GM19324 (cell line): Measurements from ENCODE around the gene ABCC1.
A peak's percentile ranks its signal among the peaks of the same experiment; 100 is the strongest.
"Not testable (repeated sequence)": the region's sequence is repeated elsewhere in the genome, so short reads cannot be mapped to it uniquely, and the experiment has no call there.

Experiments
- ATAC-seq: cut with Tn5 transposase; IDR thresholded peaks from one replicate; pipeline ENCODE4 v1.9.1; 2021; ENCODE audit warnings: mild to moderate bottlenecking, moderate library complexity; ENCODE audit not compliant: unreplicated experiment, low FRiP score

The ABCC1 gene

GRCh38 chr16:15942931-15943690 is 6.3 kb upstream of the ABCC1 start:
- ATAC-seq: no peak

- ATAC-seq: no peak
These were observed 3.0 kb upstream of the ABCC1 start for GRCh38 chr16:15946257-15947044.

GRCh38 chr16:15947983-15948509 is 1.4 kb upstream of the ABCC1 start:
- no peak for ATAC-seq

GRCh38 chr16:15948532-15949209 is 745 bp upstream of the ABCC1 start:
- peak; percentile 51 for ATAC-seq

GRCh38 chr16:15950161-15950854 is 892 bp downstream of the ABCC1 start:
- ATAC-seq: no peak

GRCh38 chr16:15950869-15951268 is 1.5 kb downstream of the ABCC1 start:
- ATAC-seq: no peak

- ATAC-seq: no peak
These were observed 2.4 kb downstream of the ABCC1 start for GRCh38 chr16:15951852-15952251.

- ATAC-seq: no peak
These were observed 2.9 kb downstream of the ABCC1 start for GRCh38 chr16:15952265-15952711.

- ATAC-seq: no peak
These were observed 4.1 kb downstream of the ABCC1 start for GRCh38 chr16:15953477-15953876.

GRCh38 chr16:15953929-15954813 is 4.8 kb downstream of the ABCC1 start:
- ATAC-seq: no peak

- no peak for ATAC-seq
These were observed 5.4 kb downstream of the ABCC1 start for GRCh38 chr16:15954814-15955151.

GRCh38 chr16:15955425-15955824 is 6.0 kb downstream of the ABCC1 start:
- no peak for ATAC-seq

- ATAC-seq: not testable (repeated sequence)
These were observed 6.7 kb downstream of the ABCC1 start for GRCh38 chr16:15956106-15956505.

GRCh38 chr16:15958703-15959348 is 9.4 kb downstream of the ABCC1 start:
- ATAC-seq: no peak

- ATAC-seq: no peak
These were observed 10.9 kb downstream of the ABCC1 start for GRCh38 chr16:15960124-15960971.

GRCh38 chr16:15961060-15961511 is 11.7 kb downstream of the ABCC1 start:
- ATAC-seq: no peak

GRCh38 chr16:15961571-15962090 is 12.2 kb downstream of the ABCC1 start:
- ATAC-seq: no peak
